NCI-H2227 treated with DMSO at 0.1 percent for 48 hours (cell line): ENCODE data around the gene DUSP21.
"Not testable (repeated sequence)": the region's sequence is repeated elsewhere in the genome, so short reads cannot be mapped to it uniquely, and the experiment has no call there.

Source experiments
- DNase-seq: peaks from one replicate; lab custom pipeline; 2025; lab: John Stamatoyannopoulos, UW

Gene DUSP21

GRCh38 chrX:44843753-44844152 lies at the start of gene DUSP21:
TSS of gene DUSP21 (plus strand) at chrX:44844021. CDS start at chrX:44844133, 112 bp downstream.
- no peak for DNase-seq

GRCh38 chrX:44795945-44796450 lies 47.8 kb upstream of the DUSP21 start:
- DNase-seq, result no peak

GRCh38 chrX:44802613-44803012 lies 41.2 kb upstream of the DUSP21 start:
- DNase-seq, result no peak

GRCh38 chrX:44815681-44816080 lies 28.1 kb upstream of the DUSP21 start:
- no peak for DNase-seq

GRCh38 chrX:44816367-44816766 lies 27.5 kb upstream of the DUSP21 start:
- no peak for DNase-seq

- DNase-seq, result no peak
These were observed 26.8 kb upstream of the DUSP21 start for GRCh38 chrX:44817029-44817428.

GRCh38 chrX:44822601-44823000 lies 21.2 kb upstream of the DUSP21 start:
- DNase-seq, result no peak

- not testable (repeated sequence) for DNase-seq
These were observed 20.6 kb upstream of the DUSP21 start for GRCh38 chrX:44823193-44823592.

- no peak for DNase-seq
These were observed 15.7 kb upstream of the DUSP21 start for GRCh38 chrX:44828008-44828605.

GRCh38 chrX:44829832-44830231 lies 14.0 kb upstream of the DUSP21 start:
- DNase-seq, result no peak

- no peak for DNase-seq
These were observed 1.1 kb upstream of the DUSP21 start for GRCh38 chrX:44842550-44843317.

- no peak for DNase-seq
These were observed 511 bp upstream of the DUSP21 start for GRCh38 chrX:44843318-44843702.

GRCh38 chrX:44844204-44844603 lies 383 bp downstream of the DUSP21 start:
- DNase-seq, result no peak

GRCh38 chrX:44850891-44851290 lies 7.1 kb downstream of the DUSP21 start:
- DNase-seq, result not testable (repeated sequence)

GRCh38 chrX:44871114-44871645 lies 27.4 kb downstream of the DUSP21 start:
- peak; percentile 5 for DNase-seq

GRCh38 chrX:44871931-44872820 lies 28.4 kb downstream of the DUSP21 start:
- DNase-seq, result peak; percentile 31

GRCh38 chrX:44872821-44873414 lies 29.1 kb downstream of the DUSP21 start, which contains the start of gene KDM6A:
TSS of gene KDM6A (plus strand) at chrX:44873188. CDS start at chrX:44873552, 364 bp downstream.
- DNase-seq, result peak; percentile 97

- peak; percentile 41 for DNase-seq
These were observed 29.8 kb downstream of the DUSP21 start for GRCh38 chrX:44873415-44874276.

- peak; percentile 24 for DNase-seq
These were observed 30.8 kb downstream of the DUSP21 start for GRCh38 chrX:44874420-44875184.

- no peak for DNase-seq
These were observed 31.3 kb downstream of the DUSP21 start for GRCh38 chrX:44875185-44875489.
